CD8-positive, alpha-beta memory T cell (primary cell): ENCODE results near the gene ECPAS. TPM values are rescaled to one million over a fixed set of nuclear protein-coding genes. Genes with fewer than 3 reads are reported as not detected.

Source experiments
- CTCF ChIA-PET: fragments of 350-600 bp; sonication (Branson Sonifier 250); formaldehyde crosslinking; loops from one replicate; lab custom pipeline; 2021; ENCODE audit warnings: antibody characterized with exemption; lab: Charles Lee
- POLR2A ChIA-PET: fragments of 350-600 bp; sonication (Branson Sonifier 250); formaldehyde crosslinking; loops from one replicate; lab custom pipeline; 2021; ENCODE audit warnings: antibody characterized with exemption; lab: Charles Lee
- DNase-seq, 5 donors: peaks; one replicate each; pipeline versions ENCODE4 v3.0.0 to v3.0.0-alpha.2; 2020 to 2022; ENCODE audit warnings: mixed read lengths in 1 of 5
- H3K27ac ChIP-seq: one replicate; pipeline ENCODE4 v1.7.0; 2013; ENCODE audit warnings: low read depth, mild to moderate bottlenecking, low read length, moderate library complexity
- H3K27me3 ChIP-seq: 2 replicates; pipeline ENCODE4 v1.7.0; 2013; ENCODE audit warnings: low read length, mild to moderate bottlenecking; ENCODE audit not compliant: insufficient read depth, poor library complexity, severe bottlenecking
- H3K36me3 ChIP-seq: 2 replicates; pipeline ENCODE4 v1.7.0; 2013; ENCODE audit warnings: mild to moderate bottlenecking, low read length, moderate library complexity; ENCODE audit not compliant: insufficient read depth
- H3K4me1 ChIP-seq: 2 replicates; pipeline ENCODE4 v1.7.0; 2013; ENCODE audit warnings: mild to moderate bottlenecking, low read length, moderate library complexity; ENCODE audit not compliant: insufficient read depth
- H3K4me3 ChIP-seq: 2 replicates; pipeline ENCODE4 v1.7.0; 2013; ENCODE audit warnings: mild to moderate bottlenecking, low read length
- H3K9me3 ChIP-seq: 2 replicates; pipeline ENCODE4 v1.7.0; 2013; ENCODE audit warnings: mild to moderate bottlenecking, low read length
- H3K27ac Mint-ChIP-seq, 8 donors: one replicate each; pipeline ENCODE4 v1.8.0; 2020 to 2021; ENCODE audit warnings: mixed read lengths in 8 of 8, mild to moderate bottlenecking in 6 of 8, inconsistent platforms in 3 of 8, moderate library complexity in 3 of 8
- H3K27me3 Mint-ChIP-seq, 2 donors: one replicate each; pipeline ENCODE4 v1.8.0; 2020 to 2021; ENCODE audit warnings: mixed read lengths in 2 of 2, mild to moderate bottlenecking in 1 of 2, moderate library complexity in 1 of 2
- H3K36me3 Mint-ChIP-seq, 3 donors: one replicate each; pipeline ENCODE4 v1.8.0; 2020 to 2021; ENCODE audit warnings: mixed read lengths in 3 of 3, inconsistent platforms in 1 of 3, mild to moderate bottlenecking in 1 of 3
- H3K4me1 Mint-ChIP-seq, 3 donors: one replicate each; pipeline ENCODE4 v1.8.0; 2020 to 2021; ENCODE audit warnings: mixed read lengths in 3 of 3, inconsistent platforms in 1 of 3, mild to moderate bottlenecking in 1 of 3
- H3K4me3 Mint-ChIP-seq, 7 donors: one replicate each; pipeline ENCODE4 v1.8.0; 2020 to 2021; ENCODE audit warnings: mixed read lengths in 7 of 7, mild to moderate bottlenecking in 6 of 7, moderate library complexity in 4 of 7, inconsistent platforms in 2 of 7
- H3K9me3 Mint-ChIP-seq, 5 donors: one replicate each; pipeline ENCODE4 v1.8.0; 2020 to 2022; ENCODE audit warnings: mixed read lengths in 5 of 5, mild to moderate bottlenecking in 3 of 5, moderate library complexity in 2 of 5, inconsistent platforms in 1 of 5
- polyA plus RNA-seq: library from polyadenylated mRNA; unstranded; fragments of 300-500 nt; fragmentation: Illumina TruSeq; gene quantifications from one replicate; pipeline ENCODE4 v1.2.3, GENCODE V29; 2021
- total RNA-seq, 2 experiments: library from RNA; stranded (reverse); gene quantifications; one replicate each; pipeline ENCODE4 v1.2.3, GENCODE V29; 2021

The ECPAS gene
- total and polyA plus RNA-seq, 3 experiments from 2014 or later = 16.5 to 92.8 (median 86.4) TPM

DNA sequence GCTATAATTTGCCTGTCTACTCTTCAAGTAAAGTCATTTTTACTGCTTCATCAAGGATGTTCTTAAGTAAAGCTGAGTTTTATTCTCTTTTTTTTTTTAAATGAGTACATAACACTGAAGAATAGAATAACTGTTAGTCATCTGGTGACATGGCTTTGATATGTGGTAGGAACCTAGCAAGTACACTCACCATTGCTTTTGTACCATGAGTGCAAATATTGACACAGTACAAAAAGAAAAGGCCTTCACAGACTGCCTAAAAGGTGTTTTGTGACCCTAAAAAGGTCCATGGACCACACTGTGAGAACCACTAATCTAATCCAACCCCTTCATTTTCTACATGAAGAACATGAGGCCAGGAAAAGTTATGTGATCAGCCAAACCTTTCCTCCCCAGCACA is 55.0 kb downstream of the ECPAS start:
- no peaks in the 10 kb centered on the region for H3K9me3 Mint-ChIP-seq
- H3K27me3 Mint-ChIP-seq = no peaks in the 10 kb centered on the region
- Histone ChIP-seq H3K4me1 (no peaks in the 10 kb centered on the region), H3K4me3 (no peak overlapping the region), H3K36me3 (no peaks in the 10 kb centered on the region), H3K9me3 (no peaks in the 10 kb centered on the region), H3K27ac (no peak overlapping the region), H3K27me3 (no peaks in the 10 kb centered on the region)
- H3K27ac Mint-ChIP-seq = peak overlapping the region in 2 of 8 donors; percentile 7 to 21
- CTCF ChIA-PET = no interaction called here
- peaks cover 0 to 3% (median 2%) of the 10 kb centered on the region in 3 donors for H3K4me1 Mint-ChIP-seq
- H3K4me3 Mint-ChIP-seq = no peak overlapping the region
- no peak for DNase-seq
- peaks cover 22 to 85% (median 26%) of the 10 kb centered on the region in 3 donors for H3K36me3 Mint-ChIP-seq
- POLR2A ChIA-PET = no interaction called here

- Mint-ChIP-seq H3K27ac (no peak overlapping the region), H3K4me3 (no peak overlapping the region), H3K9me3 (no peaks in the 10 kb centered on the region), H3K4me1 (peaks cover 0 to 3% (median 2%) of the 10 kb centered on the region in 3 donors), H3K36me3 (peaks cover 23 to 88% (median 30%) of the 10 kb centered on the region in 3 donors), H3K27me3 (no peaks in the 10 kb centered on the region)
- POLR2A ChIA-PET = no interaction called here
- H3K4me3 ChIP-seq = no peak overlapping the region
- no peaks in the 10 kb centered on the region for H3K9me3 ChIP-seq
- CTCF ChIA-PET = no interaction called here
- H3K36me3 ChIP-seq = no peaks in the 10 kb centered on the region
- no peak for DNase-seq
- H3K27me3 ChIP-seq = no peaks in the 10 kb centered on the region
- H3K4me1 ChIP-seq = no peaks in the 10 kb centered on the region
- no peak overlapping the region for H3K27ac ChIP-seq
Observed at GRCh38 chr9:111427186-111427585, 57.0 kb downstream of the ECPAS start.

DNA sequence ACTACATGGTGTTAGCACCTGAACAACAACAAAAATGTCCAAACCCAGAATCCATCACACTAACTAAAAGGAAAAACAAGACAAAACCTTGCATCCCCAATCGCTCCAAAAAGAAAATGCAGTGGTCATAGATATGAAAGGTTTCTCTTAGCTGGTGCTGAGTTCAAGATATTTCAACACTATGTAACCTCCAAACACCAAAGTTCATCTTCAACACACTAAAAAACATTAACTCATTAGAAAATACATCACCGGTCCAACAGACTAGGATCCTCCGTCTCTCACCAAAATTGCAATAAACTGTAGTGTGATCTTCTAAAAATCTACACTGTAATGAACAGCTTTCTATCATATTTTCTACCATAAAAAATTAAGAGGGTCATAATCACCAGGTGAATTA is 60.8 kb downstream of the ECPAS start:
- H3K4me3 Mint-ChIP-seq = no peak overlapping the region

GRCh38 chr9:111414406-111414805 is 69.8 kb downstream of the ECPAS start:
- Mint-ChIP-seq H3K27me3 (no peaks in the 10 kb centered on the region), H3K27ac (no peak overlapping the region), H3K4me1 (no peaks in the 10 kb centered on the region), H3K9me3 (no peaks in the 10 kb centered on the region), H3K36me3 (peaks cover 18 to 94% (median 34%) of the 10 kb centered on the region in 3 donors), H3K4me3 (no peak overlapping the region)
- peaks cover 25% of the 10 kb centered on the region for H3K36me3 ChIP-seq
- H3K4me3 ChIP-seq = no peak overlapping the region
- H3K27me3 ChIP-seq = no peaks in the 10 kb centered on the region
- no peak for DNase-seq
- CTCF ChIA-PET = no interaction called here
- H3K27ac ChIP-seq = no peak overlapping the region
- H3K9me3 ChIP-seq = no peaks in the 10 kb centered on the region
- H3K4me1 ChIP-seq = no peaks in the 10 kb centered on the region
- POLR2A ChIA-PET = no interaction called here

More for the DNA sequence above, 60.8 kb downstream of the ECPAS start:
- peaks cover 24 to 85% (median 30%) of the 10 kb centered on the region in 3 donors for H3K36me3 Mint-ChIP-seq
- no peaks in the 10 kb centered on the region for H3K27me3 Mint-ChIP-seq
- Histone ChIP-seq H3K27ac (no peak overlapping the region), H3K27me3 (no peaks in the 10 kb centered on the region), H3K4me1 (no peaks in the 10 kb centered on the region), H3K36me3 (peaks cover 17% of the 10 kb centered on the region), H3K4me3 (no peak overlapping the region), H3K9me3 (no peaks in the 10 kb centered on the region)
- POLR2A ChIA-PET = no interaction called here
- H3K9me3 Mint-ChIP-seq = no peaks in the 10 kb centered on the region
- peak overlapping the region in 1 of 8 donors; percentile 11 for H3K27ac Mint-ChIP-seq
- H3K4me1 Mint-ChIP-seq = peaks cover 0 to 3% (median 2%) of the 10 kb centered on the region in 3 donors
- no peak for DNase-seq
- CTCF ChIA-PET = no interaction called here

- no peak overlapping the region for H3K4me3 ChIP-seq
- Mint-ChIP-seq H3K36me3 (peaks cover 19 to 93% (median 35%) of the 10 kb centered on the region in 3 donors), H3K4me1 (no peaks in the 10 kb centered on the region), H3K4me3 (no peak overlapping the region), H3K9me3 (no peaks in the 10 kb centered on the region), H3K27me3 (no peaks in the 10 kb centered on the region), H3K27ac (no peak overlapping the region)
- H3K9me3 ChIP-seq = no peaks in the 10 kb centered on the region
- DNase-seq = no peak
- CTCF ChIA-PET = no interaction called here
- POLR2A ChIA-PET = no interaction called here
- H3K4me1 ChIP-seq = no peaks in the 10 kb centered on the region
- H3K36me3 ChIP-seq = peaks cover 25% of the 10 kb centered on the region
- H3K27ac ChIP-seq = no peak overlapping the region
- no peaks in the 10 kb centered on the region for H3K27me3 ChIP-seq
Observed at GRCh38 chr9:111413996-111414395, 70.2 kb downstream of the ECPAS start.

- Mint-ChIP-seq H3K4me1 (no peaks in the 10 kb centered on the region), H3K4me3 (no peak overlapping the region), H3K27ac (no peak overlapping the region), H3K27me3 (no peaks in the 10 kb centered on the region), H3K9me3 (no peaks in the 10 kb centered on the region), H3K36me3 (peaks cover 29 to 94% (median 46%) of the 10 kb centered on the region in 3 donors)
- H3K27me3 ChIP-seq = no peaks in the 10 kb centered on the region
- ChIA-PET CTCF (no interaction called here), POLR2A (no interaction called here)
- H3K36me3 ChIP-seq = peaks cover 25% of the 10 kb centered on the region
- no peak overlapping the region for H3K4me3 ChIP-seq
- no peaks in the 10 kb centered on the region for H3K9me3 ChIP-seq
- no peak overlapping the region for H3K27ac ChIP-seq
- DNase-seq = no peak
- H3K4me1 ChIP-seq = no peaks in the 10 kb centered on the region
Observed at GRCh38 chr9:111412280-111412679, 71.9 kb downstream of the ECPAS start.

DNA sequence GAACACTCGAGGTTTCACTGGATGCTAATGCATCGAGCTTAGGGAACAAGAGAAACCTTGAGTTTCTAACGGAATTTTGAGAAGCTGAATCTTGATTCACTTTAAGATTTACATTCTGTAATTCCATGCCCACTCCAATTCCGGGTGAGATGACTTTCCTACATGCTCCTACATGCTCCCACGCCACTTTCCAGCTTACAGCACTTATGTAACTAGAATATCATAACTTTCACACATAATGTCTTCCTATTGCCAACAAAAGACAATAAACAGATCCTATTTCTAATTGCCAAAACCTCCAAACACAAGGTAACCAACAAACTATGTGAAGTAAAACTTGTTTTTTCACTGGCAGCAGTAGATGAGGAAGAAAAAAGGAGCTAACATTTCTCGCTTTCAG is 72.9 kb downstream of the ECPAS start:
- no peak overlapping the region for H3K4me3 Mint-ChIP-seq
- DNase-seq = no peak
- H3K27ac ChIP-seq = no peak overlapping the region
- no peaks in the 10 kb centered on the region for H3K27me3 Mint-ChIP-seq
- peaks cover 0 to 2% (median 0%) of the 10 kb centered on the region in 5 donors for H3K9me3 Mint-ChIP-seq
- ChIA-PET CTCF (interaction anchor here (1.4 kb wide), 1 partner anchor 9 kb away, joined by 3 read pairs; no protein-coding TSS in a partner anchor), POLR2A (no interaction called here)
- peaks cover 16% of the 10 kb centered on the region for H3K36me3 ChIP-seq
- H3K9me3 ChIP-seq = no peaks in the 10 kb centered on the region
- H3K4me1 Mint-ChIP-seq = no peaks in the 10 kb centered on the region
- no peak overlapping the region for H3K4me3 ChIP-seq
- H3K4me1 ChIP-seq = no peaks in the 10 kb centered on the region
- H3K27me3 ChIP-seq = no peaks in the 10 kb centered on the region
- H3K27ac Mint-ChIP-seq = peak overlapping the region in 1 of 8 donors; percentile 4
- peaks cover 35 to 93% (median 45%) of the 10 kb centered on the region in 3 donors for H3K36me3 Mint-ChIP-seq

GRCh38 chr9:111407813-111408212 is 76.4 kb downstream of the ECPAS start:
- Mint-ChIP-seq H3K36me3 (peaks cover 57 to 91% (median 63%) of the 10 kb centered on the region in 3 donors), H3K4me1 (peaks cover 2 to 7% (median 5%) of the 10 kb centered on the region in 3 donors), H3K27ac (peak overlapping the region in 1 of 8 donors; percentile 32), H3K27me3 (no peaks in the 10 kb centered on the region), H3K9me3 (peaks cover 0 to 14% (median 7%) of the 10 kb centered on the region in 5 donors), H3K4me3 (no peak overlapping the region)
- no peaks in the 10 kb centered on the region for H3K27me3 ChIP-seq
- POLR2A ChIA-PET = no interaction called here
- no peak for DNase-seq
- H3K27ac ChIP-seq = no peak overlapping the region
- no peaks in the 10 kb centered on the region for H3K9me3 ChIP-seq
- peaks cover 17% of the 10 kb centered on the region for H3K36me3 ChIP-seq
- no peak overlapping the region for H3K4me3 ChIP-seq
- CTCF ChIA-PET = no interaction called here
- H3K4me1 ChIP-seq = no peaks in the 10 kb centered on the region
